Measurements from ENCODE around the gene THAP3.

DNA sequence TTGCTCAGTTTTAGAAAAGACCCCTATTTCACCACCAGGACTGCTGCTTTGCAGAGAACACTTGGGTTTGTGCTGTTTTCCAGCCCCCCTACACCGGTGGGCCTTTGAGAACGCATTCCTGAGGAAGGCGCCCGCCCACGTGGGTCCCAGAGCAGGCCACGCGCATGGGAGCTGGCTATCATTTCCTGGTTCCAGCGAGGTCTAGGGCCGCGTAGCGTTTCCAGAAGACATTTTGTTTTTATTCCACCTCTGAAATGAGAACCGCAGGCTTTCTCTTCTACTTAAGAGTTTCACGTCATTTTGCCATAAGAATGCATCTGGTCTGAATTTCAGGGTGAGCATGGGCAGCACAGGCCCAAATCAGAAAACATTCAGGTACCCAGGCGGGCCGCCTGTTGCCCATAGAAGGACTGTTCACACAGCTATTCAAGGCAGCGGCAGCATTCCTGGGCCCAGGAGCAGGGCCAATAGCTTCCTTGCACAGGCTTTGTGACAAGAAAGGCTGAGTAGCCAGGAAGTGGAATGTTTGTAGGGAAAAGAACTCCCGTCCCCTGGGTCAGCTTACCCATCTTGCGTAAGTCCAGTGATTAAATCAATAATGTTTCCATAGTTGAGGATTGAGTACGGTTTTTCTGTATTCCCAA is 20.6 kb upstream of the THAP3 start:
- TF ChIP-seq CTCF (conservative IDR thresholded peaks at IDR 0.05; ENCODE audit: low read length) (no peak), EZH2phosphoT487 (IDR thresholded peaks at IDR 0.05; ENCODE audit: borderline replicate concordance) (no peak)
